CD4-positive, alpha-beta T cell treated with Interleukin-17A for 1 hour (primary cell): ENCODE results near the gene LDHD.
"Not testable (repeated sequence)": the region's sequence is repeated elsewhere in the genome, so short reads cannot be mapped to it uniquely, and the experiment has no call there.

Source experiments
- DNase-seq: peaks from one replicate; pipeline ENCODE4 v3.0.0-alpha.2; 2020

Gene LDHD

DNA sequence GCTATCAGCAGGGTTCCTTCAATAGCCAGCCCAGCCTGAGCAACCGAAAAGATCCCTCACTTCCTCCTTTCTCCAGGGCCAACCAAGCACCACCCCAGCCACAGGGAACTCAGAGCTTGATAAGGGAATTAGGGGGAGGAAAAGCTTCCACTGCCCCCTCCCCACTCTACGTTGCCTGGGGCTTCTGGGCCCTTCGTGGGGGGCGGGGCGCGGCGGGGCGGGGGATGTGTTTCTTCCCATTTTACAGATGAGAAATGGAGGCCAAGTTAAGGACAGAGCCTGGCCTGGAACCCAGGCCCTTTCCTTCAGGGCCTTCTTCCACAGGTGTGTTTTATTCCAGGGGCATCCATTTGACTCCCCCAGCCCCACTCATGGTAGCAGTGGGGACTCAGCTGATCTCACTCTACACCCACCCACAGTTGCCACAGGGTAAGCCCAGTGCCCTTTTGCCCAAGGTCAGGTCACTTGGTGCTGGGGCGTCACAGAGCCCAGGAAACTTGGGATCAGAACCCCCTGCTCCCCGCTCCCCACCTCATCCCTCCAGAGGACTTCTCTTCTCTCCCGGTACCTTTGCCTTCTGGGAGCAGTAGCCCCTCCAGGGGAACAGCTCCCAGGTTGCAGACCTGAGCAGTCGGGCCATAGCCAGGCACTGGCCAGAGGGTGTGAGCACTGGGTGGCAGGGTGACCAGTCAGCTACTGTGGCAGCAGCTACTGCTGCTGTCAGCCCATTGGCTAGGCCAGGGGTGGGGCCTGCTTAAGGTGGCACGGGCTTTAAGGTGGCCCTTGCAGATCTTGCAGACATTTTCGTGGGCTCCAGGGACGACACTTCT, at the start of gene LDHD:
Gene LDHD, minus strand, starts transcription at position 700 of the 830 bp plus-strand sequence. Its CDS starts 60 bp downstream, at position 640.
- no peak for DNase-seq

DNA sequence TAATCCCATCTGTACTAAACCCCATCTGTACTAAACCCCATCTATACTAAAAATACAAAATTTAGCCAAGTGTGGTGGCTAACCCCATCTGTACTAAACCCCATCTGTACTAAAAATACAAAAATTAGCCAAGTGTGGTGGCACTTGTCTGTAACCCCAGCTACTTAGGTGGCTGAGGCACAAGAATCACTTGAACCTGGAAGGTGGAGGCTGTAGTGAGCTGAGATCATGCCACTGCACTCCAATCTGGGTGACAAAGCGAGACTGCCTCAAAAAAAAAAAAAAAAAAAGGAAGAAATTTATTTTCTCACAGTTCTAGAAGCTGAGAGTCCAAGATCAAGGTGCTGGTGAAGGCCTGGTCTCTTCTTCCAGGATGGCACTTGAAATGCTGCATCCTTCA, 43.8 kb upstream of the LDHD start:
- no peak for DNase-seq

DNA sequence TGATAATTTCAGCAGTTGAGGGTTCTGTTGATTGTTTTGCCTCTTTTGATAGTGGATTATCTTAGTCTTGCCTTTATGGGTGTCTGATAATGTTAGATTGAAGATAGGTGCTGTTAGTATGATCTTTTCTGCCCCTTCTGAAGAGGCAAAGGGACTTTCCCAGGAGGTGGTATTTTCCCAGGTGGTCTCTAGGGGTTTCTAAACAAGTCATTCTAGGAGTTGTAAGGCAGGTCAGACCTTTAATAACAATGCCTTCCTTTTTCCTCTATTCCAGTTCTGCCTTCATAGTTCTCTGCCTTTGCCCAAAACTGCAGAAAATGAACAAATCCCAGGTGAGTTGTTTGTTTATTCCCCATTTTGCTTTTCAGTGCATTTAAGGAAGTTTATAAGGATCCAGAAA, 36.1 kb upstream of the LDHD start:
- DNase-seq, result no peak

DNA sequence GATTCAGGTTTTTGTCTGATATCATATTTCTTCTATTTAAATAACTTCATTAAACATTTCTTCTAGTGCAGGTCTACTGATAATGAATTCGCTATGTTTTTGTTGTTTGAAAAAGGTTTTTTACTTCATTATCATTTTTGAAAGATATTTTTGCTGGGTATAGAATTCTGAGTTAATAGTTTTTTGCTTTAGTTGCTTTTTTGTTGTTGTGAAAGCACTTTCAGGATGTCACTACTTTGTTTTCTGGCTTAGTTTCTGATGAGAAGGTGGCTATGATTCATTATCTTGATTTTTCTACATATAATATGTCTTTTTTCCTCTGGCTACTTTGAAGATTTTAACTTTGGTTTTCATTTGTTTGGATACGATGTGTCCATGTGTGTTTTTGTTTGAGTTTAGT, 35.2 kb upstream of the LDHD start:
- DNase-seq, result no peak

DNA sequence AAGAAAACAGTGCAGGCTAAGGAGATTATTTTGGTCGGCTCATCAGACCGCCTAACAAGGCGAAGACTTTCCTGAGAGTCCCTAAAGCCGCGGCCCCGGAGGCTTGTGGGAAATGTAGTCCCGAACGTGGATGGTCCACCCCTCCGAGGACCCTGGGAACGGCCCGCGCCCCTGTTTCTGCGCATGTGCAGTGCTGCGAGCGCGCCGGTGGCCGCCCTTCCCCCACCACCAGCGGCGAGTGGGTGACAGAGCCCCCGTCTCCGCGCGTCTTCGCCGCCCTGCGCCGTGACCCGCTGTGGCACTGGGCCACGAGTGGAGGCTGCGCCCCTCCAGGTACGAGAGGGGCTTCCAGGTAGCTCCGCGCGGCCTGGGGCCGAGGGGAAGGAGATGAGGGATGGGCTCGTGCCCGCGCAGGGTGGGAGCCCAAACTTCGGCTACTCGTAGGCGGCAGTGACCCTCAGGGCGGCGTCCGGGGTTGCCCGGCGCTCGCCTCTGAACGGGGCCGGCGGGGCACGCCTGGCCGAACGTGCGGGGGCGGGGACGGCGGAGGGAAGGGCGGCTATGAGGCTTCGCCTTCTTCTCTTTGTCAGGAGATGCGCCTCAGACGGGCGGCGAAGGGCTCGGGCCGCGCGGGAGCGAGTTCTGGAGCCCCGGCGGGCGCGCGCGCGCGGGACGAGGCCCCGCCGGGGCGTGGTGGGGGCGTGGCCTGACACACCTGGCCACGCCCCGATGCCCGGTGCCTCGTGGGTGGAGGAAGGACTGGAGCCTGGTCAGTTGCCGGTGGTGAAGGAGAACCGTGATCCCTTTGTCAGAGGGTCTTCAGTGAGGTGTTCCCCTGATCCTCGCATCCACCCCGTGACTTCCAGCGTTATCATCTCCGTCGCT, 32.0 kb upstream of the LDHD start, which contains the start of gene ZFP1:
Gene ZFP1, plus strand, starts transcription at position 214 of the 885 bp plus-strand sequence. CDS start 4,428 bp downstream, outside the sequence.
- DNase-seq, result peak; percentile 95

DNA sequence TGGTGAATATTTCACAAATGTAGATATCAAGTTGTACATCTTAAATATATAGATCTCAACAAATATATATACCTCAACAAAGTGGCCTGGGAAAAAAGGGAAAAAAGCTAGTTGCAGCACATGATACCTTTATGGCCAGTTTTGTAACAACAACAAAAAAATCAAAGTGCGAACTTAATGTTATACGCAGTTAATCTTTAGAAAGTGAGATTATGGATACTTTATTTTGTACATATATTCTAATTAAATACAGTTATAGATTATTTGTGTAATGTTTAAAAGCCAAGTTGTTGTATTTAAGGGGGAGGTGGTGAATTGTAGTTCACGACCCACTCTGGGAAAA, 31.4 kb upstream of the LDHD start:
- DNase-seq, result no peak

DNA sequence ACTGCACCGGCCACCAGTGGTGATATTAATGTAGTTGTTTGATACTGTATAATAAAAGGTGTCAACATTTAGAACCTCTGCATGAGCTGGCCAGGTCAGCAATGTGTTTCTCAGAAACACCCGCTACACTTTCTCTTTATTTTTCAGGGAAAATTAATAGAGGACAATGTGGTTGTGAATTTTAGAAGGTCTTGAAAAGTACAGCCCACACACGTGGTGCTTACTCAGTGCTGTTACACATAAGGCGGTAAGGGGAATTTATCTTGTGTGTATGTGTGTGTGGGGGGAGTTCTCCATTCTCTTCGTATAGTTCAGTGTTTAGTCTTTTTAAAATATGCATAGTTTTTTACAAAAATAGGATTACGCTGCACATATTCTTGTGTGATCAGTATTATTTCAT, 27.4 kb upstream of the LDHD start:
- no peak for DNase-seq

DNA sequence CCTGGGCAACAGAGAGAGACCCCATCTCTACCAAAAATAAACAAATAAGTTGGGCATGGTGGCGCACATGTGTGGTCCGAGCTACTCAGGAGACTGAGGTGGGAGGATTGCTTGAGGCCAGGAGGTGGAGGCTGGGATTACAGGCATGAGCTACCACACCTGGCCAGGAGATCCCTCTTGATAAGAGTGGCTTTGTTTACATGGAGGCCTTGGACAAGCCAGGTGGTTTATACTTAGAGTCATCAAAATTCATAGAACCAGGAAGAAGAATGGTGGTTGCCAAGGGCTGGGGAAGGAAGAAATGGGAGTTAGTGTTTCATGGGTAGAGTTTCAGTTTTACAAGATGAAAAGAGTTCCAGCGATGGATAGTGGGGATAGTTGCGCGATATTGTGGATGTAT, 22.9 kb upstream of the LDHD start:
- DNase-seq, result no peak

DNA sequence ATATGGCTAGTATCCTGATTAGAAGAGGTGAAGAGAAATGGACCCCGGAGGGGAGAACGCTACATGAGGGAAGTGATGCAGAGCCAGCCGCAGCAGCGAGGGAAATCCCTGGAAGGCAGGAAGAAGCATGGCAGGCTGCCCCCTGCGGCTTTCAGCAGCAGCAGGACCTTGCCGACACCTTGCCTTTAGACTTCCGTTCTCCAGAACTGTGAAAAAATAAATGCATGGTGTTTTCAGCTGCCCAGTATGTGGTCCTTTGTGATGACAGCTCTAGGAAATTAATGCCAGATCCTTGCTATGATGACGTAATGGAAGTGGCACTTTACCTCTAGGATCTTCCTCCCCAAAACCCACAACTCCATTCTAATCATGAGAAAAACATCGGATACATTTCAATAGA, 22.1 kb upstream of the LDHD start:
- DNase-seq, result no peak

DNA sequence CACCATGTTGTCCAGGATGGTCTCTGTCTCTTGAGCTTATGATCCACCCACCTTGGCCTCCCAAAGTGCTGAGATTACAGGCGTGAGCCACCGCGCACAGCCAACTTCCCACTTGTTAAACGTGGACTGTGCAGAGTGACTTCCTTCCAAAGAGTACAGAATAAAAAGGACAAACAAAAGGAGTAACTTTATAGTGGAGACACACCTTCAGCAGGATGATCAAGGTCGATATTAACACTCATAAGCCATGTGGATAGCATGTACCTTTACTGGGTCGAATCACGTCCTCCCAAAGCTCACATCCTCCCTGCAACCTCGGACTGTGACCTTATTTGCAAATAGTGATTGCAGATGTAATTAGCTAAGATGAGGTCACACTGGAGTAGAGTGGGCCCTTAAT, 21.7 kb upstream of the LDHD start:
- DNase-seq, result no peak

DNA sequence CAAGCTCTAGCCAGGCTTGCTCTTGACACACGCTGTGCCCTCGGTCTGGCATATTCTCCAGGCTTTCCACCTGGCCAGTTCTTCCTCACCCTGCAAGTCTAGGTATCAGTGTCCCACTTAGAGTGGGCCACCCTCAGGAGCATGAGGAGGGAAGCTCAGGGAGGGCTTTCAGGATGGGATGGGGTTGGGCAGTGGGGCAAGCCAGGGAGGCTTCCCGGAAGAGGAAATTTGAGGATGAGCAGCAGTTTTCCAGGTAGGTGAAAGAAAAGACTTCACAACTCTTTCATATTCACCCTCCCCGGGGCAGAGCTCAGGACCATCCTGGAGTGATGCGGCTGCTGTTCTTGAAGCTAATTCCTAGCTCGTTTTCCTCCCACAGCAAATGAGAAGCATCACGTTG, 14.5 kb upstream of the LDHD start:
- no peak for DNase-seq

DNA sequence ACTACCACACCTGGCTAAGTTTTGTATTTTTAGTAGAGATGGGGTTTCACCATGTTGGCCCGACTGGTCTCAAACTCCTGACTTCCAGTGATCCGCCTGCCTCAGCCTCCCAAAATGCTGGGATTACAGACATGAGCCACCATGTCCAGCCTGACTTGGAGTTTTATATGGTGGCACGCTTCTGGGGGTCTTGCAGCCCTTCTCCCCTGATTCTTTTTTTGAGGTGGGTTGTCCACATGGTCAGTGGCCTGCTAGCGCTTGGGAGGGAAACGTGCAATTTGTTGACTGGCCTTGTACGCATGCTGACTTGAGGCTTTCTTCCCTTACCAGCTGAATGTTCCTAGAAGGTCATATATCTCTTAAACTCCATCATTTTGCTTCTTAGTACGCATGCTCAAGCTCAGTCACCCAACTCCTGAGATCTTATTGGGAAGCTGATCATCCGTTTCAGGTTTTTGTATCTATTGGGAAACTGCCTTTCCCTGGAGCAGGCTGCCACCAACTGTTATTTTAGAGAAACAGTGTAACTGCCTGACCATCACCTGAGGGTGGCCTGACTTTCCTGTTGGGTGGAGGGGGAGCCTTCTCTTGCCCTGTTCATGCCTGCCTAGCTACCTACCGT, 13.7 kb upstream of the LDHD start:
- no peak for DNase-seq

DNA sequence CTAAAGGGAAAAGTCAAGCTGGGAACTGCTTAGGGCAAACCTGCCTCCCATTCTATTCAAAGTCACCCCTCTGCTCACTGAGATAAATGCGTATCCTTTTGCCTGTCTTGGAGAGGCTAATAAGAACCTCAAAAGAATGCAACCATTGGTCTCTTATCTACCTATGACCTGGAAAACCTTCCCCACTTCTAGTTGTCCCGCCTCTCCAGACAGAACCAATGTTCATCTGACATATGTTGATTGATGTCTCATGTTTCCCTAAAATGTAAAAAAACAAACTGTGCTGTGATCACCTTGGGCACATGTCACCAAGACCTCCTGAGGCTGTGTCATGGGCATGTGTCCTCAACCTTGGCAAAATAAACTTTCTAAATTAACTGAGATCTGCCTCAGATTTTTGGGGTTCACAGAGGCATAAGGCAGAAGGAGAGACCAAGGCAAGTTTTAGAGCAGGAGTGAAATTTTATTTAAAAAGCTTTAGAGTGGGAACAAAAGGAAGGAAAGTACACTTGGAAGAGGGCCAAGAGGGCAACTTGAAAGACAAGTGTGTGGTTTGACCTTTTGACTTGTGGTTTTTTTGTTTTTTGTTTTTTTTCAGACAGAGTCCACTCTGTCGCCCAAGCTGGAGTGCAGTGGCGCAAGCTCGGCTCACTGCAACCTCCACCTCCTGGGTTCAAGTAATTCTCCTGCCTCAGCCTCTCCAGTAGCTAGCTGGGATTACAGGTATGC, 13.0 kb upstream of the LDHD start:
- not testable (repeated sequence) for DNase-seq

DNA sequence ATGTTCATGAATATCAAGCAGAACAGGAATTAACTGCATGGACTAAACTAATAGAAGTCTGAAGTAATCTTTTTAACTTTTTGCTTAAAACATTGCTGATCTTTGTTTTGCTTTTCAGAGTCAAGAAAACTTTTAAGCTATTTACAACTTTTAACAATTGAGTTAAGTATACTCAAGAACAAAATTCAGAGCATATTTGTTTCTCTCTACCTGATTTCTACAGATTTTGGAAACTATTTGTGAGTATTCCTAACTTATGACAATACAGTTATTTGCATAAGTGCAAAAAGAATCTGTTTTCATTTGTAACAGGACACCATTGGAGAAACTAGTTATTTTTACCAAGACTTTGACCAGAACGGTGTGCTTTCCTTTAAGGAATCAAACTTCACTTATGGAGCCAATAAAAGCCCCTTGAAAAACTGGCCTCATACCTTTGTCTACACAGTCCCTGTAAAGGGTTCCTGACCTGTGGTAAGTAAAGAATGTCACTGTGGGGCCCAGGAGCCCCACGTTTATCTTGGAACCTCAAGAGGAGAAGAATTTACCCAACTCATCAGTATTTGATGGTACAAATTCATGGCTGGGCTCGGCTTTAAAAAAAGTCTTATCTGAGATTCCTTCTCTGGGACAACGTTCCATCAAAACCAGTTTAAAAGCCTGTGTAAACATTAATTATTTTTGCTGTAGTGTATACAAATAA, 11.3 kb upstream of the LDHD start:
- no peak for DNase-seq

DNA sequence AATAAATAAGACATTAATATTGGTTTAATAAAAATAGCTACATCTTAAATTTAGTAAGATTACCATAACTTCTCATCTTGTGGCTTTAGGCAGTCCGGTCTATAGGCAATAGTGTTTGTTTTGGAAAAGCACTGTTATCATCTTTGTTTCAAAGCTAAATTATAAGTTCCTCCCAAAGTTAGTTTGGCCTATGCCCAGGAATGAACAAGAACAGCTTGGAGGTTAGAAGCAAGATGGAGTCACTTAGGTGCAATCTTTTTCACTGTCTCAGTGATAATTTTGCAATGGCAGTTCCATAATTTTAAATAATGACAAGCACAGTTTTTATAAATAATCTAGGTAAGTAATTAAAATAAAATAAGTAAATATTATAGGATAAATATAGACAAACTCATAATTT, 6.0 kb upstream of the LDHD start:
- DNase-seq, result no peak

DNA sequence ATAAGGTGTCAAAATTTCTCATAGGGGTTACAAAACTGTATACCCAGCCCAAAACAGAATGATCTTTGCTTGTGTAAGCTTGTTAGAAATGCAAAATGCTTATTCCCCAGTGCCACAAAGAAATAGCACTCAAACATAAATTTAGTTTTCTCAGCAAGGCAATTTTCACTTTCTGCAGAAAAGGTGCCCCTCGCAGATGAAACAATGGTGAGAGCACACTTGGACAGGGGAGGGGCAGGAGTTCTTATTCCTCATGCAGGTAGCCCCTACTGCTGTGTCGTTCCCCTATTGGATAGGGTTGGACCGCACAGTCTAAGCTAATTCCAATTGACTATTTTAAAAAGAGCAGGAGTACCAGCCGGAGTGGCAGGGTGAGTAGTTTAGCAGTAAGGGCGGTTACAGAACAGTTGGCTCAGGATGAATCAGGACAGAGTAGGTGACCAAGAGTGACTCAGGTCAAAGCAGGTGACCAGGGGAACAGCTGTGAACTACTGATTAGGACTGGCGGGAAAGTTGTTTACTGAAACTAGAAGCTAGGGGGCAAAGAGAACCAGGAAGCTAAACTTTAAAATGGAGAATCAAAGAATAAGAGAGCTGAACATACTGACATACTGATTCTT, 5.5 kb upstream of the LDHD start:
- no peak for DNase-seq

DNA sequence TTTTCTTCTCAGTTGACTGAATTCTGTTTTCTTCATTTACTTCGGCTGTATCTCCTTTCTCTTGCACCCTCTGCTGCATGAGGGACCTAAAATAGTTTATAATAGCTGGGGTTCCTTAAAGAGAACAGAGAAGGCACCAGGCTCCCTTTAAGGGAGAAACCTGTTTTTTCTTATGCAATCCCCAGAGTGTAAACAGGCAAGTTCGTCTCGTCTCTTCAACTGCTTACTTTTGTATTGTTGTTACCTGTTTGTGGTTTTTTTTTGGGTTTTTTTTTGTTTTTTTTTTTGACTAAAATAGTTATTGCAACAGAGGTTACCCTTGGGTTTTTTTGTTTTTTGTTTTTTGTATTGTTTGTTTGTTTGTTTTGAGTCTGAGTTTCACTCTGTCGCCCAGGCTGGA, 3.7 kb upstream of the LDHD start:
- no peak for DNase-seq

DNA sequence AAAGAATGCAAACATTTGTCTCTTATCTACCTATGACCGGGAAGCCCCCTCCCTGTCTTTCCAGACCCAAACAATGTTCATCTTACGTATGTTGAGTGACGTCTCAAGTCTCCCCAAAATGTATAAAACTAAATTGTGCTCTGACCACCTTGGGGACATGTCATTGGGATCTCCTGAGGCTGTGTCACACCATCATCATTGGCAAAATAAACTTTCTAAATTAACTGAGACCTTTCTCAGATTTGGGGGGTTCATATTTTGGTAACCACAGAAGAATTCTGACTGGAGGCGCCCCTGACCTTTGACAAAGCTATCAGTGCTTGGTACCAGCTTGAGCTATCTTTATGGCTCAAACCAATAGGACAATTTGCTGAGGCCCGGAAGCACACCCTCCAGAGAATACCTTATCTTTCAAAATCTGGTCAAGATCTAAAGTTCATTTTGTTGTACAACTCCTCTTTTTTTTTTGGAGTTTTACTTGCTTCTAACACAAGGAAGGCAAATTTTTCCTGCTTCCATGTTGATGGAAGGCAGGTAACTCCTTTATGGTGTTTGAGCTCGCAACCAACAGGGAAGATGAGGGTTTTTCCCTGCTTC, 2.5 kb upstream of the LDHD start:
- DNase-seq, result no peak

DNA sequence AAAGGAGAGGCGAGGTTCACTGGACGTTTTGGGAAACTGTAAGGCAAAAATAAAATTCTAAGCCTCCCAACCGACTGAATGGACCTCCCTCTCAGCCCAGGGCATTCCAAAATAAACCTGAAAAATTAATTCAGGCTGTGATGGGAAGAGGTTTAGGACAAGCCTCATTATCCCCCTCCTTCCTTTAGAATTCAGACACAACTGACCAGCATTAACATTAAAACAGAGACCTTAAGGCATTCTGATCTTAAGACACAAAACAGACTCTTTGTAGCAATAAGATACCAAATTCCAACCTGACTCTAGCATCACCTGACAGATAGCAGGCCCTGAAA, 298 bp upstream of the LDHD start:
- DNase-seq, result no peak

DNA sequence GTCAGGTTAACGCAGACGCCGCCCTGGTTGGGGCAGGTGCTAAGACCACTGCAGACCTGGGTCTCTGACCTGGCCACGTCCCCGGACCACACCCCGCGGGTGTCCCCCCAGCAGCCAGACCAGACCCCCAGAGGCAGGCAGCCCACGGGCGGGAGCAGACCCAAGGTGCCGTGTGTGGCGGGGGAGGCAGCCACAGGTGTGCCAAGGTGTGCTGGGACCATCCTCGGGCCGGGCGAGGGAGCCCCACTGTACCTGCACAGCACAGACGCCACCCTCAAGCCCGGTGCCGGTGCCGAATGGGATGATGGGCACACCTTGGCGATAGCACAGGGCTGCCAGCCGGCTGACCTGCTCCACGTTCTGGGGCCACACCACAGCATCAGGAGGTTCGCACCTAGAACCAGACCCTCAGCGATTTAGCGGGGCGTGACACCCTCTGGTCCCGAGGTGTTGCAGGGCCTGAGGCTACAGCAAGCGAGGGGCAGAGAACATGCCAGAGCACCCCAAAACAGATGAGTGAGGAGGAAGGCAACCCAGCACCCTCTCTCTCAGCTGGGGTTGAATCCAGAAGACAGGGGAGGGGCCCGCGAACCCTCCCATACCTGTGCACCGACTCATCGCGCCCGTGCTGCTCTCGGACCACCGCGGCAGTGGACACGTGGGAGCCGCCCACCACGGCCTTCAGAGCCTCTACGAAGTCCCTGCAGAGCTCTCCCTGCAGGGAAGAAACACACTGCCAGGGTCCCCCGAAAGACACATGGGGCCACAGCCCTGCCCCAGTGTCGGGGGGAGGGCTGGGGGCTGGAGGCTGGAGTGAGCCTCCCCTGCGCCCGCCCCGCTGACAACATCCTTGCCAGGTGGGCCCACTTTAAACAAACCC, 1.4 kb downstream of the LDHD start:
- DNase-seq, result no peak
